IPS-18c (cell line): Measurements from ENCODE around the gene SCUBE2.

Experiments used
- H3K4me3 ChIP-seq: 2 replicates; pipeline ENCODE4 v1.7.0; 2013; ENCODE audit warnings: low read depth, mild to moderate bottlenecking, low read length, moderate library complexity; ENCODE audit not compliant: insufficient read depth
- H3K9me3 ChIP-seq: one replicate; pipeline ENCODE4 v1.6.1; 2013; ENCODE audit warnings: mild to moderate bottlenecking, low read length, moderate library complexity; ENCODE audit not compliant: control insufficient read depth, insufficient read depth

SCUBE2 gene

DNA sequence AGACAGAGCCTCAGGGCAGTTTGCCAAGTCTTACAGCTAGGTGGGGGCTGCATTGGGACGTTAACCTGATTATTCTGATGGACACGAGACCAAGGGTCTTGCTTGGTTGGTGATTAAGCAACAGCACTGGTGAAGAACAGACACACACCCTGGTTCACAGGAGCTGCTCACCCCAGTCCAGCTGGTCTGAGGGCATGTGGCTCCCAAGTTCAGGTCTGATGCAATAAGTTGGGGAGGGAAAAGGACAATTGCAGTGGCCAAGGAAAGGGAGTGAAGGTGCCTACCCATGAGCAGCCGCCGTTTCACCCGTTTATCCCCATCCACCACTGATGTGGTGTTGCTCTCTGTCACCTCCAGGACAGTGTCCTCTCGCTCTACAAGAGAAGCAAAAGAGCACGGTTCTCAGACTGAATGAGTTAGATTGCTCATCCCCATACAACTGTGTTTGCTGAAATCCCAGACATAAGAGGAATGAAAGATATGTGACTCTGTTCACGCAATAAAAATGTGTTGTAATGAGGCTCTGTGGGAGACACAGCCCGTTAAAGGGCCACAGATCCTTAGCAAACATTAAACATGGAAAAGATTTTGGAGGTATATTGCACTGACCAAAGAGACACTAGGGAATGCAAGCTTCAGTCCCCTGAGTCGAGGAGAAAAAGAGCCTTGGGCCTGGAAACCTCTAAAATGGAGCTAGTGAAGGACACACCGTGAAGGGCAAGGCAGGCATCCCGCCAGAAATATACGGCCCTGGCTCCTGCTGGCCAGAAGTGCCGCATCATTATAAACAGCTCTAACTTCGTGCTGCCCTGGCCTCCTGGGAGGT lies 25.6 kb downstream of the SCUBE2 start:
- Histone ChIP-seq H3K9me3 (no peaks in the 10 kb centered on the region), H3K4me3 (no peak overlapping the region)

DNA sequence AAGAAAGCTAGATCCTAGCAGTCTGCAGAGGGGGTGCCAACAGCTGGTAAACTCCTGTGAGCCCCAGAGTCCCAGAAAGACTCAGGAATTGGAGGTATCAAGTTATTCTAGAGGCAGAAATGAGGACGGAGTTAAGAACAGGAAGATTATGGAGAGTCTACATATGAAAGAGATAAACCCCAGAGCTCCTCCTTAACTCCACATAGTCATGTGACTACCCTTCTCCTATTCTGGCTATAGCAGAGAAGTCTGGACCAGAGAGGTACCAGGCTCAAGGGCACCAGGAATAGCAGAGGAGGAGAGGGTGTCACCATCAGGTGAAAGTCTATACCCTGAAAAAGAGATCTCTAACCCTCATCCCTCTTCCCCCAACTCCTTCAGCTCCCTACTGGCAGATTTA lies 29.6 kb downstream of the SCUBE2 start:
- H3K4me3 ChIP-seq = no peak overlapping the region
- H3K9me3 ChIP-seq = no peaks in the 10 kb centered on the region

DNA sequence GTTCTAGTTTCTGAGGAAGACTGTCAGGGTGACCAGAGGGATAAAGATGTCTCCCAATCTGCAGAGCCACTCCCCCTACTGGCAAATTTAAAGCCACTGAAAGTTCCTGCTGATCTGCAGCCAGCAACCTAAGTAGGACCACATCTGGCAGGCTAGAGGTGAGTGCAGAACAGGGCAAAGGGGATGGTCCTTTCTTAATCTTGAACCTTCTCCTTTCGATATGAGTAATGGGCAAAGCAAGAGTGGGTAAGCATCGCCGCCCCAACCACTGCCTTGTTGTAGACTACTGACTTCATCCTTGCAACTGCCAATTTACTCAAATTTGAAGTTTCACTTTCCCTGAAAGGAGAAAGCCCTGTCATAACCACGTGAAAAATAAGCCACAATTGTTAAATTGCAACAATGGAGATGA lies 30.7 kb downstream of the SCUBE2 start:
- Histone ChIP-seq H3K4me3 (no peak overlapping the region), H3K9me3 (no peaks in the 10 kb centered on the region)

DNA sequence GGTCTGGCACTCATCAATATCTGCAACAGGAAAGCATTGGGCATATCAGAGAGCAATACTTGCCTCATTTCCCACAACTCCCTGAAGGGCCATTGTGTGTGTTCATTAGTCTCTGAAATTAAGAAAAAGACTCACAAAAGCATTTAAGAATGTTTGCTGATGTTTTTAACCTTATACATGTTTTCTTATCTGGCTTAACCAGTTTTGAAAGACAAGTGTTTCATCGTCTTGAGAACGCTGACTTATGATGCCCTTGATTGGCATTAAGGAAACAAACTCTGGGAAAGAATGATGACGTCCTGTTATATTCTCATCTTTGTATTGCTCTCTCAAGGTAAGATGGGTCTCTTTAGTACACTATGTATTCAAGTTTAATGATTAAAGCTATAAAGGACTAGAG lies 32.0 kb downstream of the SCUBE2 start:
- Histone ChIP-seq H3K9me3 (no peaks in the 10 kb centered on the region), H3K4me3 (no peak overlapping the region)

DNA sequence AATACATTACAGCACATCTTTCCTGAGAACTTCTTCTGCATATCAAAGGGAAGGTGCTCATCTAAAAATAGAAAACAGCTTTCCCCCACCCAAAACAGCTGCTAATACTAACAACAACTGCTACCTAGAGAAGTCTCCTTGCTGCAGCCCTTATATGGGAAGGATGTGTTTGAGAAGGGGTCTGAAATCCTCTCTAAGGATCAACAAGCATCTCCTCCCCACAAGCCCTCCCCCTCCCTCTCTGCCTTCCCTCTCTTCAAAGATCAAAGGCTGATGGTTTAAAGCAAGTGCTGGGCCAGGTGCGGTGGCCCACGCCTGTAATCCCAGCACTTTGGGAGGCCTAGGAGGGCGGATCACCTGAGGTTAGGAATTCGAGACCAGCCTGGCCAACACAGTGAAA lies 33.5 kb downstream of the SCUBE2 start:
- no peak overlapping the region for H3K4me3 ChIP-seq
- no peaks in the 10 kb centered on the region for H3K9me3 ChIP-seq

DNA sequence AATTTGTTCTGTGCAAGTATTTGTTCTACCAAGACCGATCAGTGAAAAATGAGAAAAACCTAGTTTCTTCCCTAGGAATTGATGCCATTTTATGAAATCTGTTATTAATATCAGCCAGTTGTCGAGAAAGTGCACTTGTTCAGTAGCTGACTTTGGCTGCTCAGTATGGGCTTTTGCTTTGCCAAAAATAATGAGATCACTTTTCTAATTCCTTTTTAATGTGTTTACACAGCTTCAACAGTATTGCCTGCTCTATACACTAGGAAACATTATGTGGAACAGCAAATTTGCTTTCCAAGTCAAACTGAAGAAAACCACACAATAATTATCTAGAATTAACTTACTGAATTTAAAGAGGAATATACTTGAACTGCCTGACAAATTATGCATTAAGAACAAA lies 34.4 kb downstream of the SCUBE2 start:
- no peaks in the 10 kb centered on the region for H3K9me3 ChIP-seq
- no peak overlapping the region for H3K4me3 ChIP-seq

DNA sequence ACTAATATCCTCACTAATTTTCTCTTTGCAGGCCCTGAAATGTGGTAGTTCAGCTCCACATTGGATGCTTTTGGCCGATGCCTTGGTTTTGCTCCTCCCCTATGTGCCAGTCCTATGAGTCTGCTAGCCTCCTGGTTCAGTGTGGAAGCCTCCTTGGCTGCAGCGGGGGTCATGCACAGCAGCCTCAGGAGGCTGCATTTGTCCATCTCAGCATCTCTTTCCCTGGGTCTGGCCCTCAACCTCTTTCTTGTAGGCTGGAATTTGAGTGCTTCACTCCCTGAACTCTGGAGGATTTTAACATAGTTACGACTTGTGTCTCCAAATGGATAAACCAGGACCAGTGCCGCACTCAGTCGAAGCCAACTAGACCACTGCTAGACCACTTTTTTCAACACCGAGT lies 34.9 kb downstream of the SCUBE2 start:
- H3K4me3 ChIP-seq = no peak overlapping the region
- no peaks in the 10 kb centered on the region for H3K9me3 ChIP-seq

DNA sequence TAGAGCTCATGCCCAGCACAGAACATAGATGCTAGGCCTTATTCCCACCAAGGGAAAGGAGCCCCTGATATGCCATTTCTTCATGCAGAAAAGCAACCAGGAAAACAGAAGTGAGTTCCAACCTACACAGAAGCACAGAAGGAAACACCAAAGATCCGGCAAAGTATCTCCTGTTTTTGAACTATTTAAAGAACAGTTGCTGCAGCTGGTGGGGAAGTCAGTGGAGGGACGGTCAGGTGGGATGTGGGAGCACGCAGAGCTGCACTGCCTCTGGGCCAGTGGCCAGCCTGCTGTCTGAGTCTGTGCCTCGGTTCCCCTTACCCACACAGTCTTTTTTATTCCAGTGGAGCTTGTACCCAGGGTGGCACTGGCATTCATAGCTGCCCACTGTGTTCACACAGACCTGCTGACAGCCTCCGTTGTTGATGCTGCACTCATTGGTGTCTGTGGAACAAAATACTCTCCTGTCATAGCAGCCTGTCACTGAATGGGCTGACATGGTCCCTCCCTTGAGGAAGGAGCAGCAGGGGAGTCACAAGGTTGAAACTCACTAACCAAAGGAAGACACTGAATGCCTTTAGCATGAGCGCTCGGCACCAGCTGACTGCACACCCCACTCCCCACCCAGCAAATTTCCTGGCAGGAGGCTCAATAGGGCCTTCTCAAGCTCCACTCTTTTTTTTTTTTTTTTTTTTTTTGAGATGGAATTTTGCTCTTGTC lies 37.9 kb downstream of the SCUBE2 start:
- Histone ChIP-seq H3K9me3 (no peaks in the 10 kb centered on the region), H3K4me3 (no peak overlapping the region)

DNA sequence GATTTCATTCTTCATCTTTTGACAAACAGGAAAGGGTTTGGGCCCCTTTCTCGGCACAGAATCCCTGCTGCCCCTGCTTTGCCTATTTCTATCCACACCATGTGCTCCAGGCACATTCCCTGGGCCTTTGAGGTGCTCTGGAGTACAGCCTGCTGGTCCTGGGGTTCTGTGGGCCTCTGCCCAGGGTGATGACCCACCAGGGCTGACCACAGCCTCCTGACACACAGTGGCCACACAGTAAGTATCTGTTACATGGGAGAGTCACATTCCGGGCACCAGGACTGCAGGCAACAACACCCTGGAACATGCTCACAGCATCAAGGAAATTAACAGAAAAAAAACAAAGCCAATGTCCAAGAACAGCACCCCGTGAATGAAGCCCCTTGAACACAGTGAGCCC lies 39.1 kb downstream of the SCUBE2 start:
- no peak overlapping the region for H3K4me3 ChIP-seq

DNA sequence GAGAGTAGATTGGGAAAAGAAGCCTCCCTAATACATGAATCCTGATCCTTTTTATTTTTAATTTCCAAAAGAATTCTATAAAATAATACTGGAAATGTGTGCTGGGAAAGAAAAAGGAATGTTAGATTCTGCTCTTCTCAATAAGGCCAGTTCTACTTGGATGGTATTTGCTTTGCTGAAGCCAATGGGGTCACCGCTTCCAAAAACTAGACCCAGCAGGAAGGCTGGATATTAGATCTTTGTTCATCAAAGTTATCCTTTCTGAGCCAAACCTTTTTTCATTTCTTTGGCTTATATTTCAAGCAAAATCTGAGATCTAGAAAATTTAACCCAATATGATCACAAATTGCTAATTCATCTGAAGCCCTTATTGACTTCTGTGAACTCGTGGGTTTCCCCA lies 41.4 kb downstream of the SCUBE2 start:
- Histone ChIP-seq H3K9me3 (no peaks in the 10 kb centered on the region), H3K4me3 (no peak overlapping the region)

More for the DNA sequence above, 39.1 kb downstream of the SCUBE2 start:
- H3K9me3 ChIP-seq = no peaks in the 10 kb centered on the region

DNA sequence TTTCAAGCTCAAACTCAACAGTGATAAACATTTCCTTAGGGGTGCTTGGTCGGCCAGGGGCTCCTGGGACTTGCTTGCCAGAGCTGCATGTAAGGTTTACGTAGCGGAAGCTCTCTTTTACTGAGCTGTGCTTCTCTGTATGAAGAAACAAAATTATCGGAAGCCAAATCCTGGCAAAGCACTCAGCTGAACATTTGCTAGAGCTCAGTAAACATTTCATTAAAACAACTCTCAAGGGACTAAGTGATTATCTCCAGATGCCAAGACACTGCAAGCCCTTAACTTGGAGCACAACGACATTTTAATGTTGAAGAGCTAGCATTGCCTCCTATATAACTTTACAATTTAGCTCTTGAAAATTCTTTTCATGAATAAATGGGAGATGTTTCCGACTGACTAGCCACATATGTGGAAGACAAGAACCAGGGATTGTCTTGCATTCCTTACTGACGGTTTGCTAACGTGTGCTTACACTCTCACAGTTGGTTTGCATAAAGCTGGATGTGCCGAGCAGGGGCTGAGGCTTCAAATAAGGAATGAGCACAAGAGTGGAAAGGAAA lies 43.4 kb downstream of the SCUBE2 start:
- Histone ChIP-seq H3K4me3 (no peak overlapping the region), H3K9me3 (no peaks in the 10 kb centered on the region)

DNA sequence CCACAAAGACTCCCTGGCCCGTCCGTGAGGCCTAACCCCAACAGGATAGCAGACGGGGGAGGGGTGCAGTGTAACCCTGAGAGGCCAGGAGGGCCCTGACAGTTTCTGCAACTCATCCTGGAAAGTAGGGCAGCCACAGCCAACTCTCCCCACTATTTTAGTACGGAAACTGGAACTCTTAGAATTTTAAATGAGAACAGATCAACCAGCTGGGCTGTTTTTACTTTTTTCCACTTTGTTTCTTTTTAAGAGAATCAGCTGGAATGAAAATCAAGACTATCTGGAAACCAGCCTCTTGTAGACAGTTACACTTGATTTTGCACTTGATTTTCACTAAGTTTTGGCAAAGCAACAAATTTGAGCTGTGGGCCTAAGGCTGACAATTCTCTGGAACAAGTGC lies 44.9 kb downstream of the SCUBE2 start:
- Histone ChIP-seq H3K4me3 (no peak overlapping the region), H3K9me3 (no peaks in the 10 kb centered on the region)

DNA sequence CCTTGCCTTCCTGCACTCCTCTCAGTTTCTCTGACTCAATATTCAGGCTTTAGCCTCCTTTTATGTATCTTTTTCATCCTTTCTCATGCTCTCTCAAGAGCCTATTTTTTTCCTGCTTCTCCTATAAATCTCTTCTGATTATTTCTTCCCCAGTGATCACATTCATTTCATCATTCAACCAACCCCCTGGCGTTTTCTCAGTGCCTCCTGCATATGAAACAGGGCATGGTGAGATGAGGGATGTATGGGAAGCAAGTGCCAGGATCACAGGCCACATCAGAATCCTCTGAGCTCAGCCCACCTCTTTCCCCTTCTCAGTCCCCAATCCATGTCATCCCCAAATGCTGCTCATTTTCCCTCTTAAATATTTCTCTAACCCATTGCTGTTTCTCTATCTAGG lies 48.9 kb downstream of the SCUBE2 start:
- Histone ChIP-seq H3K9me3 (peaks cover 2% of the 10 kb centered on the region), H3K4me3 (no peak overlapping the region)

DNA sequence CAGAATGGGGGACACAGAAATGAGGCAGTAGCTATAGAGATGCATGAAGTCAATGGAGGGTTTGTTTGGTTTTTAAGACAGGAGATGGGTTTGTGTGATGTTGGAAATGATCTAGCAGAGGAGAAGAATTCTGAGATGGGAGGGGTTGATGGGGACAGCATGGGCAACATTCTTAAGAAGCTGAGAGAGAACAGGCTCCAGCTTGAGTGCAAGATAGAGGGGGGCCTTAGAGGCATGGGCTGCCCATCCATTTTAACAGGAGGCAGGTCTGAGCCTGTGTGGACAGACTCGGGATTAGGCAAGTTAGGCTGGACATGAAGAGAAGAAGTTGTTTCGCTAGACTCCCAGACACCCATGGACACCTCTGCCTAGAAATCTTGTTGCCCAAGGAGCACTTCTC lies 49.7 kb downstream of the SCUBE2 start:
- Histone ChIP-seq H3K4me3 (no peak overlapping the region), H3K9me3 (peaks cover 2% of the 10 kb centered on the region)

DNA sequence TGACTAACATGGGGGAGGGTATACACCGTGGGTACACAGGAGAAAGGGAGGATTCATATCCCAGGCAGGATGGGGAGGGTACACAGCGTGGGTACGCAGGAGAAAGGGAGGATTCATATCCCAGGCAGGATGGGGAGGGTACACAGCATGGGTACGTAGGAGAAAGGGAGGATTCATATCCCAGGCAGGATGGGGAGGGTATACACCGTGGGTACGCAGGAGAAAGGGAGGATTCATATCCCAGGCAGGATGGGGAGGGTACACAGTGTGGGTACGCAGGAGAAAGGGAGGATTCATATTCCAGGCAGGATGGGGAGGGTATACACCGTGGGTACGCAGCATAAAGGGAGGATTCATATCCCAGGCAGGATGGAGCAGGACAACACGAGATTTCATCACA lies 51.0 kb downstream of the SCUBE2 start:
- peaks cover 2% of the 10 kb centered on the region for H3K9me3 ChIP-seq
- no peak overlapping the region for H3K4me3 ChIP-seq

DNA sequence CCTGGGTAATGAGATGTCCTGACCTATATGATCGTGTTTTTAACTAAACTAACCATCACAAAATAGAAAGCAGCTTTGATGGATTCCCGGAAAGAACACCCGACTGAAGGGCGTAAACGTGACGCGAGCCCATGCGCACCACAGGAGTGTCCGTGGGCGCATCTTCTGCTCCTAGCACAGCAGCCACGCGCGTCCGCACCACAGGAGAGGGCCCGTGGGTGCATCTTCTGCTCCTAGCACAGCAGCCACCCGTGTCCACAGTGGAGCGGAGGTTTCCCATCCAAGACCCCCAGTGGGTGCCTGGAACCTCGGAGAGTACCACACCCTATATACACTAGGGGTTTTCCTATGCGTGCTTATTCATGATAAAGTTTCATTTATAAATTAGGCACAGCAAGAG lies 51.5 kb downstream of the SCUBE2 start:
- no peak overlapping the region for H3K4me3 ChIP-seq
- peaks cover 2% of the 10 kb centered on the region for H3K9me3 ChIP-seq

DNA sequence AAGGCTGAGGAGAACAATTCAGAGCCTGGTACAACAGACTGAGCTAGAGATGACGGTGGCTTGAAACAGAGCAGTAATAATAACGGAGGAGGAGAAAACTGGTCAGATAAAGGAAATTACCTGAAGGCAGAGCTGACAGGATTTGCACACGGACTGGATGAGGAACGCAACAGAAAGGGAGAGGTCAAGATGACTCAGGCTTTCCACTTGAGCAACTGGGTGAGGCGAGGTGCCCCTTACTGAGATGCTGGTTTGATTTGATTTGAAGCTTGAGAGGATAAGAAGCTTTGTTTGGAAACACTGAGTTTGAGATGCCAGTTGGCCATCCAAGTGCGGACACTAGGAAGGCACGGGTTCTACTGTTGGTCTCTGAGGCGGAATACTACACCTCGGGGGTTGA lies 52.2 kb downstream of the SCUBE2 start:
- no peak overlapping the region for H3K4me3 ChIP-seq
- H3K9me3 ChIP-seq = peaks cover 2% of the 10 kb centered on the region

DNA sequence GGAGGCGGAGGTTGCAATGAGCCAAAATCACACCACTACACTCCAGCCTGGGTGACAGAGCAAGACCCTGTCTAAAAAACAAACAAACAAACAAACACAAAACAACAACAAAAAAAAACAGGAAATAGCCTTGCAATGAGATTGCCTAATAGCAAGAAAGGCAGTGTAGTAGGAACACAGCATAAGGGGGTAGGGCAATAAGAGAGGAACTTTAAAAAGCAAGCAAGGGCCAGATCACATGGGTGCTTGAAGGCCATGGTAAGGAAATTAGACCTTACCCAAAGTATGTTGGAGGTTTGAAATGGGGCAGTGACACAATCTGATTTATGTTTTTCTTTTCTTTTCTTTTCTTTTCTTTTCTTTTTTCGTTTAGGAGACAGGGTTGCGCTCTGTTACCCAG lies 52.9 kb downstream of the SCUBE2 start:
- H3K9me3 ChIP-seq = peaks cover 2% of the 10 kb centered on the region
- no peak overlapping the region for H3K4me3 ChIP-seq
